SH-SY5Y (cell line): ENCODE data around the gene CLDN3.

Experiments used
- GATA2 ChIP-seq: IDR thresholded peaks from 2 replicates; pipeline ENCODE4 v1.6.1; 2011; ENCODE audit warnings: mild to moderate bottlenecking, low read depth, low read length
- GATA3 ChIP-seq: IDR thresholded peaks from 2 replicates; pipeline ENCODE4 v1.6.1; 2011; ENCODE audit warnings: low read depth, mild to moderate bottlenecking, low read length, moderate library complexity

- no peak for TF ChIP-seq GATA2
- no peak for TF ChIP-seq GATA3
Measured at GRCh38 chr7:73742753-73743641, 27.1 kb downstream of the CLDN3 start.
